ENCODE data around the gene UCP2. TPM values are rescaled to one million over a fixed set of nuclear protein-coding genes. Genes with fewer than 3 reads are reported as not detected.

The UCP2 gene
- total and polyA plus RNA-seq, 8 donors = 4.6 to 19.4 (median 12.7) TPM

GRCh38 chr11:73980001-73980961 lies 2.4 kb downstream of the UCP2 start:
- TF ChIP-seq, protein P1, sequence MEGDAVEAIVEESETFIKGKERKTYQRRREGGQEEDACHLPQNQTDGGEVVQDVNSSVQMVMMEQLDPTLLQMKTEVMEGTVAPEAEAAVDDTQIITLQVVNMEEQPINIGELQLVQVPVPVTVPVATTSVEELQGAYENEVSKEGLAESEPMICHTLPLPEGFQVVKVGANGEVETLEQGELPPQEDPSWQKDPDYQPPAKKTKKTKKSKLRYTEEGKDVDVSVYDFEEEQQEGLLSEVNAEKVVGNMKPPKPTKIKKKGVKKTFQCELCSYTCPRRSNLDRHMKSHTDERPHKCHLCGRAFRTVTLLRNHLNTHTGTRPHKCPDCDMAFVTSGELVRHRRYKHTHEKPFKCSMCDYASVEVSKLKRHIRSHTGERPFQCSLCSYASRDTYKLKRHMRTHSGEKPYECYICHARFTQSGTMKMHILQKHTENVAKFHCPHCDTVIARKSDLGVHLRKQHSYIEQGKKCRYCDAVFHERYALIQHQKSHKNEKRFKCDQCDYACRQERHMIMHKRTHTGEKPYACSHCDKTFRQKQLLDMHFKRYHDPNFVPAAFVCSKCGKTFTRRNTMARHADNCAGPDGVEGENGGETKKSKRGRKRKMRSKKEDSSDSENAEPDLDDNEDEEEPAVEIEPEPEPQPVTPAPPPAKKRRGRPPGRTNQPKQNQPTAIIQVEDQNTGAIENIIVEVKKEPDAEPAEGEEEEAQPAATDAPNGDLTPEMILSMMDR (IDR thresholded peaks at IDR 0.05) = no peak
- FAIRE-seq (no peak), ATAC-seq (peak; percentile 18 to 29 (median 22)), DNase-seq (peak in 5 of 6 donors; percentile 28 to 81 (median 55))
- no peaks in the 10 kb centered on the region for H3K36me3 ChIP-seq
- peak overlapping the region; percentile 4 to 80 (median 38) for H3K27ac ChIP-seq
- WGBS, 2 donors = 46% methylated on average over 6 of the region's 6 CpGs
- intact Hi-C loops (cut with DNase I) = no loop called here
- no peaks in the 10 kb centered on the region for H3K9me3 ChIP-seq
- peaks cover 0 to 25% (median 7%) of the 10 kb centered on the region in 3 donors for H3K4me1 ChIP-seq
- H3K4me3 ChIP-seq = peak overlapping the region in 1 of 4 donors; percentile 57
- no peaks in the 10 kb centered on the region for H3K27me3 ChIP-seq

DNA sequence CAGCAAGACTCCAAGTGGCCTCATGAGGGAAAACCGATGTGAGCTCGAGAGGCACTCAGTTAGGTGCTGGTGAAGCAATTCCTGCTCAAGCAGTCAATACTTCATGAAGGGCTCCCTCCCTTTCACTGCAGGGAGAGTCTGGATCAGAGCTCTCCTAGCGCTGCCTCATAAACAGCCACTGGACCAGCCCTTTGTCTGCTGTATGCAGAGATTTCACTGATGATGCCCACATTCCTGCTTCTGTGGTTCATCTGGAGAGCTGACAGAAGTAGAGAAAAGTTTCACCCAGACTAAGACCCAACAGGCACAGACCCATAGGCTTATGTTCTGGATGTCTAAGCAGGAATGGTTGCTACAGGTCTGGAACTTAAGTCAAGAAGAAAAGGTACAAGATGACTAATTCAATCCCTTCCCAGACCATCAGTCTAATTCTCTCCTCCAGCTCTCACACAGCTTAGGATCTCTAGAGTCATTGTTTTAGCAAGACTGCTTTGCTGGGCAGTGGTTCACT lies 4.0 kb downstream of the UCP2 start:
- Histone ChIP-seq H3K4me3 (no peak overlapping the region), H3K27ac (no peak overlapping the region), H3K4me1 (peaks cover 0 to 19% (median 7%) of the 10 kb centered on the region in 3 donors), H3K9me3 (no peaks in the 10 kb centered on the region), H3K36me3 (no peaks in the 10 kb centered on the region), H3K27me3 (no peaks in the 10 kb centered on the region)
- no peak for DNase-seq
- WGBS, 2 donors = 91 to 94% methylated on average over 3 of the region's 3 CpGs
- no peak for ATAC-seq
- TF ChIP-seq, protein P1 (IDR thresholded peaks at IDR 0.05) = no peak
- no peak for FAIRE-seq
- intact Hi-C loops (cut with DNase I) = no loop called here

- DNase-seq (peak in 1 of 6 donors; percentile 42), FAIRE-seq (no peak), ATAC-seq (no peak)
- no peaks in the 10 kb centered on the region for H3K27me3 ChIP-seq
- TF ChIP-seq, protein P1 (IDR thresholded peaks at IDR 0.05) = no peak
- intact Hi-C loops (cut with DNase I) = no loop called here
- H3K36me3 ChIP-seq = no peaks in the 10 kb centered on the region
- no peaks in the 10 kb centered on the region for H3K9me3 ChIP-seq
- no peak overlapping the region for H3K27ac ChIP-seq
- H3K4me1 ChIP-seq = peaks cover 0 to 15% (median 7%) of the 10 kb centered on the region in 3 donors
- no peak overlapping the region for H3K4me3 ChIP-seq
- 95 to 98% methylated on average over 18 of the region's 18 CpGs for WGBS, 2 donors
These were observed 4.7 kb downstream of the UCP2 start for GRCh38 chr11:73977856-73978519.

DNA sequence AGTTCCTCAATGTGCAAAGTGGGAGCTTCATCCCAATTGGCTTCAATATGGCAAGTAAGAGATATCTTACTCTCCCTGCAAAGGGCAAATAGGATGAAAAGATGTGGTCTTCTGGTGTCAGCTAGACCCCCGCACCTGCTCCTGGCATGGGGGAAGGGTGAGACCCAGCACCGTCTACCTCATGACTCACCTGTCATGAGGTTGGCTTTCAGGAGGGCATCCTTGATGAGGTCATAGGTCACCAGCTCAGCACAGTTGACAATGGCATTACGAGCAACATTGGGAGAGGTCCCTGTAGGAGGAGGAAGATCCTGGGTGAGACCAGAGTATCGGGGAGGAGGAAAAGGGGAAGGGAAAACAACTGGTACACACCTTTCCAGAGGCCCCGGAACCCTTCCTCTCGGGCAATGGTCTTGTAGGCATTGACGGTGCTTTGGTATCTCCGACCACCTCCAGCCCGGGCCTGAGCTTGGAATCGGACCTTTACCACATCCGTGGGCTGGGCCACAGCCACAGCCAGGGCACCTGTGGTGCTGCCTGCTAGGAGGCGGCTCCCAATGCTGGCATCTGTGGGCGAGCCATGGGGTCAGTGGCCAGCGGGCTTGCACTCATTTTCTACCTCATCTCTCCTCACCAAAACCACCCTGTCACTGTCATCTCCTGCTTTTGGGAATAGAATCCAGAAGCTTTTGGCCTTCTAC lies 6.0 kb downstream of the UCP2 start:
- ATAC-seq (no peak), DNase-seq (peak in 1 of 6 donors; percentile 47), FAIRE-seq (no peak)
- no peaks in the 10 kb centered on the region for H3K36me3 ChIP-seq
- TF ChIP-seq, protein P1 (IDR thresholded peaks at IDR 0.05) = no peak
- H3K9me3 ChIP-seq = no peaks in the 10 kb centered on the region
- H3K4me3 ChIP-seq = no peak overlapping the region
- intact Hi-C loops (cut with DNase I) = no loop called here
- no peaks in the 10 kb centered on the region for H3K27me3 ChIP-seq
- H3K4me1 ChIP-seq = peaks cover 0 to 12% (median 7%) of the 10 kb centered on the region in 3 donors
- no peak overlapping the region for H3K27ac ChIP-seq
- 95 to 98% methylated on average over 14 of the region's 14 CpGs for WGBS, 2 donors

Measured in pancreas (tissue), 10 donors.